HepG2 (cell line): ENCODE data around the gene PNPLA2. TPM values are rescaled to one million over a fixed set of nuclear protein-coding genes. Genes with fewer than 3 reads are reported as not detected.
A peak's percentile ranks its signal among the peaks of the same experiment; 100 is the strongest.

ENCODE experiments used
- ETV6 ChIP-seq: sonication (generic); formaldehyde crosslinking; conservative IDR thresholded peaks from 2 replicates; pipeline ENCODE4 v1.4.0; 2020; ENCODE audit warnings: missing genetic modification reagents
- HNF4A ChIP-seq: sonication (generic); formaldehyde crosslinking; IDR thresholded peaks from 2 replicates; pipeline ENCODE4 v1.4.0; 2020; ENCODE audit warnings: missing genetic modification reagents
- MIXL1 ChIP-seq: IDR thresholded peaks from 2 replicates; pipeline ENCODE4 v1.6.1; 2016
- MTA3 ChIP-seq: sonication (generic); formaldehyde crosslinking; IDR thresholded peaks from 2 replicates; pipeline ENCODE4 v1.4.0; 2020; ENCODE audit warnings: missing genetic modification reagents
- NFE2 ChIP-seq: sonication (generic); formaldehyde crosslinking; IDR thresholded peaks from 2 replicates; pipeline ENCODE4 v1.4.0; 2020; ENCODE audit warnings: missing genetic modification reagents
- PLRG1 ChIP-seq: fragments of 450-650 bp; conservative IDR thresholded peaks from 2 replicates; pipeline ENCODE4 v1.6.1; 2016
- POLR2AphosphoS5 ChIP-seq: IDR thresholded peaks from 2 replicates; pipeline ENCODE4 v1.6.1; 2012; ENCODE audit warnings: low read depth, low read length
- RCOR2 ChIP-seq: IDR thresholded peaks from 2 replicates; pipeline ENCODE4 v1.6.1; 2016; ENCODE audit warnings: missing biosample characterization, missing genetic modification reagents
- SETDB1 ChIP-seq: sonication (generic); formaldehyde crosslinking; IDR thresholded peaks from 2 replicates; pipeline ENCODE4 v1.5.1; 2020; ENCODE audit warnings: missing genetic modification reagents, mild to moderate bottlenecking, borderline replicate concordance
- SNAI1 ChIP-seq: sonication (generic); formaldehyde crosslinking; IDR thresholded peaks from 2 replicates; pipeline ENCODE4 v1.5.0; 2020; ENCODE audit warnings: mild to moderate bottlenecking, missing genetic modification reagents, borderline replicate concordance
- SRSF9 ChIP-seq: fragments of 200-400 bp; formaldehyde crosslinking; IDR thresholded peaks from 2 replicates; pipeline ENCODE4 v1.6.1; 2018; ENCODE audit warnings: borderline replicate concordance, mild to moderate bottlenecking, low read depth, low read length; ENCODE audit not compliant: insufficient read depth, poor library complexity, severe bottlenecking
- TBL1XR1 ChIP-seq: fragments of 150-350 bp; IDR thresholded peaks from 2 replicates; pipeline ENCODE4 v1.6.1; 2014; ENCODE audit warnings: borderline replicate concordance, low read length; ENCODE audit not compliant: partially characterized antibody
- ZNF160 ChIP-seq: sonication (generic); formaldehyde crosslinking; IDR thresholded peaks from 2 replicates; pipeline ENCODE4 v1.8.0; 2022; ENCODE audit warnings: mild to moderate bottlenecking, inconsistent platforms, missing genetic modification reagents
- ZNF891 ChIP-seq: sonication (generic); formaldehyde crosslinking; IDR thresholded peaks from 2 replicates; pipeline ENCODE4 v1.5.0; 2020; ENCODE audit warnings: mild to moderate bottlenecking, missing genetic modification reagents
- polyA plus RNA-seq, 8 experiments: library from polyadenylated mRNA; depleted of rRNA in 3 of 8; stranded (reverse) in 7 of 8; unstranded in 1 of 8; fragments of >200 nt; fragmentation: Illumina TruSeq in 4 of 8; extraction: Trizol in 4 of 8; gene quantifications; 2 replicates each; pipeline versions ENCODE4 v1.2.1 to v1.2.3, GENCODE V29; 2011 to 2016; ENCODE audit warnings: low read depth in 4 of 8, missing spikeins in 1 of 8, mixed read lengths in 1 of 8; ENCODE audit not compliant: insufficient read depth in 1 of 8
- total RNA-seq, 5 experiments: library from RNA; depleted of rRNA; stranded (reverse); fragments of >200 nt; fragmentation: Illumina TruSeq; extraction: Trizol; gene quantifications; 2 replicates each; pipeline ENCODE4 v1.2.3, GENCODE V29; 2016; ENCODE audit warnings: low read depth in 1 of 5
- TF ChIP-seq, protein P1 (sequence below): sonication (generic); formaldehyde crosslinking; IDR thresholded peaks from 2 replicates; pipeline ENCODE4 v1.5.1; 2020; ENCODE audit warnings: mild to moderate bottlenecking, missing genetic modification reagents, moderate library complexity
- TF ChIP-seq, protein P2 (sequence below): fragments of 450-650 bp; IDR thresholded peaks from 2 replicates; pipeline ENCODE4 v1.6.1; 2017; ENCODE audit warnings: mild to moderate bottlenecking
- TF ChIP-seq, protein P3 (sequence below): sonication (generic); formaldehyde crosslinking; IDR thresholded peaks from 2 replicates; pipeline ENCODE4 v1.4.0; 2020; ENCODE audit warnings: mild to moderate bottlenecking, missing genetic modification reagents
- TF ChIP-seq, protein P4 (sequence below): sonication (generic); formaldehyde crosslinking; IDR thresholded peaks from 2 replicates; pipeline ENCODE4 v1.4.0; 2020; ENCODE audit warnings: missing genetic modification reagents, borderline replicate concordance
- TF ChIP-seq, protein P5 (sequence below), 2 experiments: sonication (generic) in 1 of 2; formaldehyde crosslinking in 1 of 2; IDR thresholded peaks; 2 replicates each; pipeline versions ENCODE4 v1.4.0 to v1.6.1; 2018 to 2020; ENCODE audit warnings: missing genetic modification reagents in 2 of 2, borderline replicate concordance in 1 of 2, low read depth in 1 of 2, mild to moderate bottlenecking in 1 of 2, missing biosample characterization in 1 of 2

The PNPLA2 gene
- total and polyA plus RNA-seq, 2 of the 13 experiments (the other 11 are each of a cell fraction or from before 2014, with no cell fraction given), result 10.5 to 43.2 TPM

DNA sequence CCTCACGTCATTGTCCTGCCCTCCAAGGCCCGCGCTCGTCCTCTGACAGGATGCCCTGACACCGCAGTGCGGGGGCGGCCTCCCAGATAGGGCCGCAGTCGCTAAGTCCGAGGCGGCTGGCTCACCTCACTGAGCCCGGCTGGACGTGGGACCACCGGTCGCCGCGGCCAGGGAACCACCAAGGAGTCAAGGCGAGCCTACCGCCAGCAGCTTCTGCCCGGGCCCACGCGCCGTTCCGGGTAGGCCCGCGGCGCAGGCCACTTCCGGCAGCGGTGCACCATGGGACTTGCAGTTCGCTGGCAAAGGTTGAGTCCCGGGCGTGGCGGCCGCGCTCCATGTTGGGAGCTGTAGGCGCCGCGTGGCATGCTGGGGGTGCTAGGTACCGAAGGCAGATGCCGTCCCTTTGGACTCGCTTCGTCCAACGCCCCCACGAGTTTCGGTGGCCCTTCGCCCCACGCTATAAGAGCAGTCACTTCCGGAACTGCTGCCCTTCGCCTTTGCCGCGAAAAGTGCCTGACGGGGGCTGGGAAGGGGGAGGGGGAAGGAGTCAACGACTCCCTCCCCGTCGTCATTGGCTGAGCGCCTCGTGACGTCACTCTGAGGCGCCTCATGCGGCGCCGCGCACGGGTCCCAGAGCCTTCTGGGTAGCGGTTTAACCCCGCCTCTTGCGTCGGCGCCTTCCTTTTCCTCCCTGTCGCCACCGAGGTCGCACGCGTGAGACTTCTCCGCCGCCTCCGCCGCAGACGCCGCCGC is 9.3 kb upstream of the PNPLA2 start, which contains the start of gene RPLP2 (continued):
- TF ChIP-seq, protein P1, sequence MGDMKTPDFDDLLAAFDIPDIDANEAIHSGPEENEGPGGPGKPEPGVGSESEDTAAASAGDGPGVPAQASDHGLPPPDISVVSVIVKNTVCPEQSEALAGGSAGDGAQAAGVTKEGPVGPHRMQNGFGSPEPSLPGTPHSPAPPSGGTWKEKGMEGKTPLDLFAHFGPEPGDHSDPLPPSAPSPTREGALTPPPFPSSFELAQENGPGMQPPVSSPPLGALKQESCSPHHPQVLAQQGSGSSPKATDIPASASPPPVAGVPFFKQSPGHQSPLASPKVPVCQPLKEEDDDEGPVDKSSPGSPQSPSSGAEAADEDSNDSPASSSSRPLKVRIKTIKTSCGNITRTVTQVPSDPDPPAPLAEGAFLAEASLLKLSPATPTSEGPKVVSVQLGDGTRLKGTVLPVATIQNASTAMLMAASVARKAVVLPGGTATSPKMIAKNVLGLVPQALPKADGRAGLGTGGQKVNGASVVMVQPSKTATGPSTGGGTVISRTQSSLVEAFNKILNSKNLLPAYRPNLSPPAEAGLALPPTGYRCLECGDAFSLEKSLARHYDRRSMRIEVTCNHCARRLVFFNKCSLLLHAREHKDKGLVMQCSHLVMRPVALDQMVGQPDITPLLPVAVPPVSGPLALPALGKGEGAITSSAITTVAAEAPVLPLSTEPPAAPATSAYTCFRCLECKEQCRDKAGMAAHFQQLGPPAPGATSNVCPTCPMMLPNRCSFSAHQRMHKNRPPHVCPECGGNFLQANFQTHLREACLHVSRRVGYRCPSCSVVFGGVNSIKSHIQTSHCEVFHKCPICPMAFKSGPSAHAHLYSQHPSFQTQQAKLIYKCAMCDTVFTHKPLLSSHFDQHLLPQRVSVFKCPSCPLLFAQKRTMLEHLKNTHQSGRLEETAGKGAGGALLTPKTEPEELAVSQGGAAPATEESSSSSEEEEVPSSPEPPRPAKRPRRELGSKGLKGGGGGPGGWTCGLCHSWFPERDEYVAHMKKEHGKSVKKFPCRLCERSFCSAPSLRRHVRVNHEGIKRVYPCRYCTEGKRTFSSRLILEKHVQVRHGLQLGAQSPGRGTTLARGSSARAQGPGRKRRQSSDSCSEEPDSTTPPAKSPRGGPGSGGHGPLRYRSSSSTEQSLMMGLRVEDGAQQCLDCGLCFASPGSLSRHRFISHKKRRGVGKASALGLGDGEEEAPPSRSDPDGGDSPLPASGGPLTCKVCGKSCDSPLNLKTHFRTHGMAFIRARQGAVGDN (CRISPR knock-in tag), result peak; percentile 94
- TF ChIP-seq SNAI1 (CRISPR knock-in tag) (peak; percentile 18; the same call in 1 of the 2 replicates), SRSF9 (no peak), TBL1XR1 (peak; percentile 78), ETV6 (CRISPR knock-in tag) (no peak), NFE2 (CRISPR knock-in tag) (no peak), SETDB1 (no peak), HNF4A (CRISPR knock-in tag) (no peak; the same call in 1 of the 2 replicates), POLR2AphosphoS5 (peak; percentile 88), RCOR2 (CRISPR knock-in tag) (no peak), ZNF891 (CRISPR knock-in tag) (peak; percentile 71), ZNF160 (CRISPR knock-in tag) (peak; percentile 30; the same call in 1 of the 2 replicates), MTA3 (CRISPR knock-in tag) (no peak), PLRG1 (no peak), MIXL1 (CRISPR knock-in tag) (peak; percentile 35; the same call in 1 of the 2 replicates)
- TF ChIP-seq, protein P2, sequence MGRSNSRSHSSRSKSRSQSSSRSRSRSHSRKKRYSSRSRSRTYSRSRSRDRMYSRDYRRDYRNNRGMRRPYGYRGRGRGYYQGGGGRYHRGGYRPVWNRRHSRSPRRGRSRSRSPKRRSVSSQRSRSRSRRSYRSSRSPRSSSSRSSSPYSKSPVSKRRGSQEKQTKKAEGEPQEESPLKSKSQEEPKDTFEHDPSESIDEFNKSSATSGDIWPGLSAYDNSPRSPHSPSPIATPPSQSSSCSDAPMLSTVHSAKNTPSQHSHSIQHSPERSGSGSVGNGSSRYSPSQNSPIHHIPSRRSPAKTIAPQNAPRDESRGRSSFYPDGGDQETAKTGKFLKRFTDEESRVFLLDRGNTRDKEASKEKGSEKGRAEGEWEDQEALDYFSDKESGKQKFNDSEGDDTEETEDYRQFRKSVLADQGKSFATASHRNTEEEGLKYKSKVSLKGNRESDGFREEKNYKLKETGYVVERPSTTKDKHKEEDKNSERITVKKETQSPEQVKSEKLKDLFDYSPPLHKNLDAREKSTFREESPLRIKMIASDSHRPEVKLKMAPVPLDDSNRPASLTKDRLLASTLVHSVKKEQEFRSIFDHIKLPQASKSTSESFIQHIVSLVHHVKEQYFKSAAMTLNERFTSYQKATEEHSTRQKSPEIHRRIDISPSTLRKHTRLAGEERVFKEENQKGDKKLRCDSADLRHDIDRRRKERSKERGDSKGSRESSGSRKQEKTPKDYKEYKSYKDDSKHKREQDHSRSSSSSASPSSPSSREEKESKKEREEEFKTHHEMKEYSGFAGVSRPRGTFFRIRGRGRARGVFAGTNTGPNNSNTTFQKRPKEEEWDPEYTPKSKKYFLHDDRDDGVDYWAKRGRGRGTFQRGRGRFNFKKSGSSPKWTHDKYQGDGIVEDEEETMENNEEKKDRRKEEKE, result no peak
- TF ChIP-seq, protein P3, sequence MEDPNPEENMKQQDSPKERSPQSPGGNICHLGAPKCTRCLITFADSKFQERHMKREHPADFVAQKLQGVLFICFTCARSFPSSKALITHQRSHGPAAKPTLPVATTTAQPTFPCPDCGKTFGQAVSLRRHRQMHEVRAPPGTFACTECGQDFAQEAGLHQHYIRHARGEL (CRISPR knock-in tag), result no peak
- TF ChIP-seq, protein P4, sequence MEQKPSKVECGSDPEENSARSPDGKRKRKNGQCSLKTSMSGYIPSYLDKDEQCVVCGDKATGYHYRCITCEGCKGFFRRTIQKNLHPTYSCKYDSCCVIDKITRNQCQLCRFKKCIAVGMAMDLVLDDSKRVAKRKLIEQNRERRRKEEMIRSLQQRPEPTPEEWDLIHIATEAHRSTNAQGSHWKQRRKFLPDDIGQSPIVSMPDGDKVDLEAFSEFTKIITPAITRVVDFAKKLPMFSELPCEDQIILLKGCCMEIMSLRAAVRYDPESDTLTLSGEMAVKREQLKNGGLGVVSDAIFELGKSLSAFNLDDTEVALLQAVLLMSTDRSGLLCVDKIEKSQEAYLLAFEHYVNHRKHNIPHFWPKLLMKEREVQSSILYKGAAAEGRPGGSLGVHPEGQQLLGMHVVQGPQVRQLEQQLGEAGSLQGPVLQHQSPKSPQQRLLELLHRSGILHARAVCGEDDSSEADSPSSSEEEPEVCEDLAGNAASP, result peak; percentile 49; the same call in 1 of the 2 replicates
- TF ChIP-seq, protein P5, sequence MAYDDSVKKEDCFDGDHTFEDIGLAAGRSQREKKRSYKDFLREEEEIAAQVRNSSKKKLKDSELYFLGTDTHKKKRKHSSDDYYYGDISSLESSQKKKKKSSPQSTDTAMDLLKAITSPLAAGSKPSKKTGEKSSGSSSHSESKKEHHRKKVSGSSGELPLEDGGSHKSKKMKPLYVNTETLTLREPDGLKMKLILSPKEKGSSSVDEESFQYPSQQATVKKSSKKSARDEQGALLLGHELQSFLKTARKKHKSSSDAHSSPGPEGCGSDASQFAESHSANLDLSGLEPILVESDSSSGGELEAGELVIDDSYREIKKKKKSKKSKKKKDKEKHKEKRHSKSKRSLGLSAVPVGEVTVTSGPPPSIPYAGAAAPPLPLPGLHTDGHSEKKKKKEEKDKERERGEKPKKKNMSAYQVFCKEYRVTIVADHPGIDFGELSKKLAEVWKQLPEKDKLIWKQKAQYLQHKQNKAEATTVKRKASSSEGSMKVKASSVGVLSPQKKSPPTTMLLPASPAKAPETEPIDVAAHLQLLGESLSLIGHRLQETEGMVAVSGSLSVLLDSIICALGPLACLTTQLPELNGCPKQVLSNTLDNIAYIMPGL (CRISPR knock-in tag; IDR thresholded peaks at IDR 0.05; ENCODE audit: borderline replicate concordance in 1 of 2, low read depth in 1 of 2), result peak; percentile 57 to 87
